Keratinocyte (primary cell): ENCODE measurements around the gene SHMT2.

Experiments
- EZH2 ChIP-seq: IDR thresholded peaks from one replicate; pipeline ENCODE4 v1.6.1; 2012; ENCODE audit warnings: inconsistent platforms, mild to moderate bottlenecking, low read length, moderate library complexity
- TF ChIP-seq, protein P1 (sequence below), 3 experiments: IDR thresholded peaks in 1 of 3; conservative IDR thresholded peaks in 1 of 3; optimal IDR thresholded peaks in 1 of 3; 2 replicates in 2 of 3; 3 replicates in 1 of 3; pipeline versions ENCODE3 to v1.5.1; 2011; ENCODE audit warnings: low read length in 3 of 3, mild to moderate bottlenecking in 3 of 3, moderate library complexity in 2 of 3, control low read depth in 1 of 3, inconsistent platforms in 1 of 3; ENCODE audit not compliant: insufficient read depth in 2 of 3; ENCODE audit errors: extremely low read depth in 1 of 3

DNA sequence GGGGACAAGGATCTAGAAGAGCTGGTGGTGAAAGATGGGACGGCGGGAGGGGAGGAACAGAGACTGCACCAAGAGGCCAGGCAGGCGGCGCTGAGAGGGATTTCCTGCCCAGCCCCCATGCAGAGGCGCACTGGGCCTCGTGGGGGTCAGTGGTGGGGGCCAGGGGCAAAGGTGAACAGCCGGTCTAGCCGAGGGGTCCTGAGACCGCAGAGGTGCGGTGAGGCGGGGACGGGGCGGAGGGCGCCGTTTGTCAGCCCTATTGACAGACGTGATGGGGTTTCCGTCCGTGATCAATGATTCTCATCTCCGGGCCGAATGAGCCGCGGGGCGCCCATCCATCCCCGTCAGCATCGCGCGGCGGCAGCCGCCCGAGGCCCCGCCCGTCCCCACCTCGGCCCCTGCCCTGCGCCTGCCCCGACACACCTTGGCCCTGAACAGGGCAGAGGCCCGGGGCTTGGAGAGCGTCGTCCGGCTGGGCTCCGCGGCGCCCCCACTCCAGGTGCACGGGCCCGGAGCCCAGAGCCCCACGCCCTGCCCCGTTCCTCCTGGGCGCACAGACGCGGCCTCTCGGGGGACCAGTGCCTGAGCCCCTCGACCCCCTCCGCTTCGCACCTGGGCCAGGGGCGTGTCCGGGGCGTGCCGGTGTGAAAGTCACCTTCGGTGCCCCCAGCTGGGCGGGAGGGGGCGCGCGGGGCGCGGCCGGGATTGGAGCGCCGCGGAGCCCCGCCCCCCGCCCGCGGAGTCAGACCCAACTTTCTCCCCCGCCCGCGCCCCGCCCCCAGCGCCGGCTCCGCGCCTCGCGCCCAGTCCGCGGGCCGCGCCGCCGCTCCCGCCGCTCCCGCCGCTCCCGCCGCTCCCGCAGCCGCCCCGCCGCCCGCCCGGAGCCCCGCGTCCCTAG, 13.2 kb upstream of the SHMT2 start, which contains the start of gene NXPH4:
- TF ChIP-seq, protein P1, sequence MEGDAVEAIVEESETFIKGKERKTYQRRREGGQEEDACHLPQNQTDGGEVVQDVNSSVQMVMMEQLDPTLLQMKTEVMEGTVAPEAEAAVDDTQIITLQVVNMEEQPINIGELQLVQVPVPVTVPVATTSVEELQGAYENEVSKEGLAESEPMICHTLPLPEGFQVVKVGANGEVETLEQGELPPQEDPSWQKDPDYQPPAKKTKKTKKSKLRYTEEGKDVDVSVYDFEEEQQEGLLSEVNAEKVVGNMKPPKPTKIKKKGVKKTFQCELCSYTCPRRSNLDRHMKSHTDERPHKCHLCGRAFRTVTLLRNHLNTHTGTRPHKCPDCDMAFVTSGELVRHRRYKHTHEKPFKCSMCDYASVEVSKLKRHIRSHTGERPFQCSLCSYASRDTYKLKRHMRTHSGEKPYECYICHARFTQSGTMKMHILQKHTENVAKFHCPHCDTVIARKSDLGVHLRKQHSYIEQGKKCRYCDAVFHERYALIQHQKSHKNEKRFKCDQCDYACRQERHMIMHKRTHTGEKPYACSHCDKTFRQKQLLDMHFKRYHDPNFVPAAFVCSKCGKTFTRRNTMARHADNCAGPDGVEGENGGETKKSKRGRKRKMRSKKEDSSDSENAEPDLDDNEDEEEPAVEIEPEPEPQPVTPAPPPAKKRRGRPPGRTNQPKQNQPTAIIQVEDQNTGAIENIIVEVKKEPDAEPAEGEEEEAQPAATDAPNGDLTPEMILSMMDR (optimal IDR thresholded peaks at IDR 0.05 in 1 of 3, IDR thresholded peaks at IDR 0.05 in 1 of 3, conservative IDR thresholded peaks at IDR 0.05 in 1 of 3; ENCODE audit: extremely low read depth in 1 of 3, insufficient read depth in 2 of 3, low read length in 3 of 3), result no peak
- no peak for TF ChIP-seq EZH2
